Limb (tissue), 2 donors: ENCODE measurements around the gene GPC6.

Source experiments
- DNase-seq, 2 donors: peaks; one replicate each; pipeline ENCODE4 v3.0.0-alpha.2; 2016; ENCODE audit errors: extremely low spot score in 2 of 2

Gene GPC6

GRCh38 chr13:93368718-93369117 is 142.1 kb downstream of the GPC6 start:
- DNase-seq, result no peak

DNA sequence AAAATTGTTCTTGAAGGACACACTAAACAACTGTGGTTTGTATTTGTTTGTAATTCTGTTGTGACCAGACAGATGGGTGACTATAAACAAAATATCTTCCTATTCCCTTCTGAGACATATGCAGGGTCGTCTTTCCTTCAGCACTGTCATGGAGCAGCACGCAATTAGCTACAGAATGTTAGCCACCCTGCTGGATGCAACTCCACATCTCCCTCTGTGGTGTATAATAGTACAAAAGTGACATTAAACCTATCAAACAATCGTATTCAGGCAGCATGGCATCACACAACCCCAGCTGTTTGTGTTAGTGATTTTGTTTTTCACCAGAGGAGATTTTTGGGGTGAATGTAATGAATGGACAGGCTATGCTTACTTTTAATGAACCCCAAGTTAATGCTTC is 146.2 kb downstream of the GPC6 start:
- no peak for DNase-seq

GRCh38 chr13:93375491-93375890 is 148.9 kb downstream of the GPC6 start:
- no peak for DNase-seq

GRCh38 chr13:93377196-93377595 is 150.6 kb downstream of the GPC6 start:
- no peak for DNase-seq

- DNase-seq, result no peak
Measured at GRCh38 chr13:93378184-93378583, 151.6 kb downstream of the GPC6 start.

GRCh38 chr13:93386116-93386515 is 159.5 kb downstream of the GPC6 start:
- DNase-seq, result no peak

DNA sequence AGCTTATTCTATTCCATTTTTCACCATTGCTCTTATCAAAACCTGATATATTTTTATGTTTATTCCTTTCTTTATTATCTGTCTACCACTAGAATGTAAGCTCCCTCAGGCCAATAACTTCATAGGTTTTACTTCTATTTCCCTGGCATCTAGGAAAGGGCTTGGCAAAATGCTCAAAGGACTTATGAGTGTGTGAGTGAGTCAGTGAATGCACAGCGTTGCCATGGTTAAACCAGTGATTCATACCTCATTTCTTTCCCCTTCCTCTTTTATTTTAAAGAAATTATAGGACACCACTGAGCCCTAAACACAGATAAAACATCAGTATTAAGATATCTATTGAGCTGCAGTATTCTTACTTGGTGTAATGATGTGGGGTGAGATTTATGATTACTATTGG is 162.1 kb downstream of the GPC6 start:
- no peak for DNase-seq

- no peak for DNase-seq
Measured at GRCh38 chr13:93397619-93398018, 171.0 kb downstream of the GPC6 start.

- no peak for DNase-seq
Measured at GRCh38 chr13:93398167-93399035, 171.8 kb downstream of the GPC6 start.

DNA sequence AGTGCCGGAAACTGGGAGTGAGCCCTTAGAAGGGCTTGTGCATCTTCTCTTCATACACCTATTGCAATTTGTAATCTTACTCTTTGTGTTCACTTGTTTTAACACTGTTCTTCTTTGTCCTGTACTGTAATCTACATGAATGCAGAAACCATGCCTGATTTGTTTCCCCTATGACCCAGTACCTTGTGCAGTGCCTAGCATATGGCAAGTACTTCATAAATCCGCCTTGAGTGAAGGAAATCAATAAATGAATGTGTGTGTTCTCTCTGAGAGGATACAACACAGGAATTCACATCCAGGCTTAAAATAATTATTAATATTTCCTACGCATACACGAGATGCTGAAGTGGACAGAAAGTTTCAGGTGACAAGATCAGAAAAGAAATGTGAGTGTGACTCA is 172.6 kb downstream of the GPC6 start:
- no peak for DNase-seq

DNA sequence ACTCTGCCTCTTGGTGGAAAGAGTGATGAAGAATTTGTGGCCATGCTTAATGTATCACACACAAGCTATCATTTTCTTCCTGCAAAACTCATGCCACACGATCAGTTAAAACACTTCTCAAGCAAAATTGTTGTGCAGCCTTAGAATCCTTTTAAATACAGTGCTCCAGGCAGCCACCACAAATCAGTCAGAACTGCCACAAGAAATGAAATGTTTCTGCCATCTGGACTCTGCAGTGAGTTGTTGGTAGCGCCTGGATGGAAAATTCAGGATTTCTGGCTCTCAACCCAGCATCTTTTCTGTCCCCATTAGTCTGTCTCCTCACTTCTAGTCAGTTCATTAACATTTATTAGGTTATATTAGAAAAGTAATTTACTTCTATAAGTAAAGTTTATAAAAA is 179.5 kb downstream of the GPC6 start:
- no peak for DNase-seq

GRCh38 chr13:93407551-93407950 is 180.9 kb downstream of the GPC6 start:
- no peak for DNase-seq

DNA sequence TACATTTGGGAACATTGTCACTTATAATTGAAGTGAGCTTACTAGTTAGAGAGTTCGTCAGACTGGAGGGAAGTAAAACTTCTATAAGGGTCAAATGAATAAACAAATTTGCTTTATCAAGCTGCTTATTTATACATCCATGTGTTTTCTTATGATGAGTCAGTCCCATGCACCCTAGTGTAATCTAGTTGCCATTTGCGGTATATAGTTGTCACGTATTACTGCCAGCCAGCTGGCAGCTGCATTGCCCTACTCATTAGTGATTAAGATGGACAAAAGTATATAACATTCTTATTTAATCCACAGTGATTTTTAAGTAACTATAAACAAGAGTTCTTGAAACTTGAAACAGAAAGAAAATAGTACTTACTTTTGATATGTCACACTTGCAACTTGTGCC is 182.4 kb downstream of the GPC6 start:
- no peak for DNase-seq

GRCh38 chr13:93409816-93410215 is 183.2 kb downstream of the GPC6 start:
- no peak for DNase-seq

GRCh38 chr13:93411186-93411680 is 184.6 kb downstream of the GPC6 start:
- no peak for DNase-seq

DNA sequence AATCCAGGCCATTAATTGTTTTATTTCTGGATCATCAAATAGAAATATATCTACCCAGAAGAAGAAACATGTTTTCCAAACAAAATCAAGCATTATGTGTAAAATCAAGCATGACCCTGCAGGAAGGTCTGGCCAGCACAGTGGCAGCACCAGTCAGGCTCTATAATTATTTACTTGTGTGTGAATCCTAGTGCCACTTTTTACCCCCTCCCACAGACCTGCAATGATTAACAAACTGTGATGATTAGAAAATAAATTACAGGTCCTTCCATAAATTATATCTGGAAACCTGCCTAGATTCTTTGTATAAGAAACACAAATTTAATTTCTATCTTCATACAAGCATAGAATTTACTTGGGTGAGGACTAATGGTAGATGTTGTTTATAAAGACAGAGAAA is 186.1 kb downstream of the GPC6 start:
- no peak for DNase-seq

GRCh38 chr13:93413972-93414717 is 187.5 kb downstream of the GPC6 start:
- no peak for DNase-seq

- DNase-seq, result no peak
Measured at GRCh38 chr13:93416736-93417355, 190.2 kb downstream of the GPC6 start.

DNA sequence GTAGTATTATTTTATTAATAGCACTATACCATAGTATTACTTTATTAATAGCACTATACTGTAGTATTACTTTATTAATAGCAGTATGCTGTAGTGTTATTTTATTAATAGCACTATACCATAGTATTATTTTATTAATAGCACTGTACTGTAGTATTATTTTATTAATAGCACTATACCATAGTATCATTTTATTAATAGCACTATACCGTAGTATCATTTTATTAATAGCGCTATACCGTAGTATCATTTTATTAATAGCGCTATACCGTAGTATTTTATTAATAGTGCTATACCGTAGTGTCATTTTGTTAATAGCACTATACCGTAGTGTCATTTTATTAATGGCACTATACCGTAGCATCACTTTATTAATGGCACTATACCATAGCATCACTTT is 191.8 kb downstream of the GPC6 start:
- DNase-seq, result no peak

- no peak for DNase-seq
Measured at GRCh38 chr13:93420206-93420605, 193.6 kb downstream of the GPC6 start.

- DNase-seq, result no peak
Measured at GRCh38 chr13:93420887-93421286, 194.3 kb downstream of the GPC6 start.

DNA sequence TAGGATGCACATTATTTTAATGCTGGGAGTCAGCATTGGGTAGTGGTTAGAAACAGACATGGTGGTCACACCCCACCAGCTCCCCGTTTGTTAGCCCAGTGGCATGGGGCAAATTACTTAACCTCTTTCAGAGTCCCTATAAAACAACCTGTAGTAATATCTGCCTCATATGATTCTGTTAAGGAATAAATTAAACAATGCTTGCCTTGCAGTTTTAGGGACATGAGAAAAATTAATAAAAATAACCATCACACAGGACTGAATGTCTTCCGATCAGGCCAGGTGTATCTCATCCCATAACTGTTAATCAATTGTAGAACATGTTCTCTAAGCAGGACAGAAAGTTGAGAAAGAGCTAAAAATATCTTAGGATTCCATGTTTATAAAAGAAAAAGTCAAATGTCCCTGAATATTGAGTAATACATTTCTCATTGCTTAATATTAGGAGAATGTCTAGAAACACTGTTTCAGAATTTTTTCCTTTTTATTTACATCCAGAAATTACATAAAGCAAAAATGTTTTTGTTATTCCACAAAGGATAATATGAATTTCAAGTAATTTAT is 196.5 kb downstream of the GPC6 start:
- no peak for DNase-seq
